T-helper 17 cell (primary cell): ENCODE results near the gene FRMD4A. TPM values are rescaled to one million over a fixed set of nuclear protein-coding genes. Genes with fewer than 3 reads are reported as not detected.
A peak's percentile ranks its signal among the peaks of the same experiment; 100 is the strongest.
"Not testable (repeated sequence)": the region's sequence is repeated elsewhere in the genome, so short reads cannot be mapped to it uniquely, and the experiment has no call there.

Source experiments
- ATAC-seq: fragments of 150-1000 bp; cut with Tn5 transposase; 2 replicates; pipeline ENCODE4 v1.10.0; 2021; ENCODE audit warnings: mild to moderate bottlenecking, moderate library complexity
- DNase-seq, 3 donors: peaks; one replicate each; pipeline versions ENCODE4 v3.0.0 to v3.0.0-alpha.2; 2020 to 2021
- H3K9me3 ChIP-seq: one replicate; pipeline ENCODE4 v1.7.0; 2013; ENCODE audit warnings: low read length, mild to moderate bottlenecking; ENCODE audit not compliant: control insufficient read depth, poor library complexity, severe bottlenecking
- H3K27ac Mint-ChIP-seq: one replicate; pipeline ENCODE4 v1.8.0; 2022; ENCODE audit warnings: mild to moderate bottlenecking, moderate library complexity, mixed read lengths
- H3K27me3 Mint-ChIP-seq: one replicate; pipeline ENCODE4 v1.8.0; 2022; ENCODE audit warnings: mixed read lengths
- H3K36me3 Mint-ChIP-seq: one replicate; pipeline ENCODE4 v1.8.0; 2022; ENCODE audit warnings: low read depth, mixed read lengths
- H3K4me1 Mint-ChIP-seq: one replicate; pipeline ENCODE4 v1.8.0; 2022; ENCODE audit warnings: mild to moderate bottlenecking, mixed read lengths
- H3K4me3 Mint-ChIP-seq: one replicate; pipeline ENCODE4 v1.8.0; 2022; ENCODE audit warnings: mild to moderate bottlenecking, moderate library complexity, mixed read lengths
- total RNA-seq, 4 donors: library from RNA in 2 of 4; stranded (reverse) in 2 of 4; gene quantifications; one replicate each; pipeline ENCODE4 v1.2.3 and lab custom pipeline; 2022 to 2026

Gene FRMD4A
- total RNA-seq, 2 donors from 2014 or later, result 1.3 to 2.7 TPM

GRCh38 chr10:13790196-13790595 is 540.5 kb downstream of the FRMD4A start:
- no peaks in the 10 kb centered on the region for H3K36me3 Mint-ChIP-seq
- H3K27me3 Mint-ChIP-seq, result no peaks in the 10 kb centered on the region
- H3K4me3 Mint-ChIP-seq, result no peak overlapping the region
- ATAC-seq (no peak), DNase-seq (no peak)
- peaks cover 20% of the 10 kb centered on the region for H3K4me1 Mint-ChIP-seq
- H3K9me3 ChIP-seq, result no peaks in the 10 kb centered on the region
- H3K27ac Mint-ChIP-seq, result no peak overlapping the region

GRCh38 chr10:13789448-13789829 is 541.3 kb downstream of the FRMD4A start:
- Mint-ChIP-seq H3K27me3 (no peaks in the 10 kb centered on the region), H3K4me1 (peaks cover 16% of the 10 kb centered on the region), H3K4me3 (peak overlapping the region; percentile 64), H3K27ac (no peak overlapping the region), H3K36me3 (no peaks in the 10 kb centered on the region)
- no peaks in the 10 kb centered on the region for H3K9me3 ChIP-seq
- ATAC-seq, result no peak
- DNase-seq, result no peak

GRCh38 chr10:13788711-13789447 is 541.8 kb downstream of the FRMD4A start:
- Mint-ChIP-seq H3K4me1 (peaks cover 21% of the 10 kb centered on the region), H3K27me3 (no peaks in the 10 kb centered on the region), H3K36me3 (no peaks in the 10 kb centered on the region), H3K4me3 (peak overlapping the region; percentile 64), H3K27ac (no peak overlapping the region)
- DNase-seq (no peak), ATAC-seq (no peak)
- H3K9me3 ChIP-seq, result no peaks in the 10 kb centered on the region

GRCh38 chr10:13788320-13788600 is 542.5 kb downstream of the FRMD4A start:
- Mint-ChIP-seq H3K27ac (no peak overlapping the region), H3K36me3 (no peaks in the 10 kb centered on the region), H3K27me3 (no peaks in the 10 kb centered on the region), H3K4me3 (peak overlapping the region; percentile 64), H3K4me1 (peaks cover 22% of the 10 kb centered on the region)
- no peak for DNase-seq
- no peaks in the 10 kb centered on the region for H3K9me3 ChIP-seq
- ATAC-seq, result no peak

GRCh38 chr10:13787015-13787421 is 543.7 kb downstream of the FRMD4A start:
- no peaks in the 10 kb centered on the region for H3K36me3 Mint-ChIP-seq
- peak overlapping the region; percentile 82 for H3K4me3 Mint-ChIP-seq
- DNase-seq (peak; percentile 58 to 76 (median 69)), ATAC-seq (peak; percentile 92)
- no peaks in the 10 kb centered on the region for H3K9me3 ChIP-seq
- no peak overlapping the region for H3K27ac Mint-ChIP-seq
- peaks cover 18% of the 10 kb centered on the region for H3K4me1 Mint-ChIP-seq
- H3K27me3 Mint-ChIP-seq, result no peaks in the 10 kb centered on the region

- Mint-ChIP-seq H3K4me1 (peaks cover 20% of the 10 kb centered on the region), H3K36me3 (no peaks in the 10 kb centered on the region), H3K4me3 (no peak overlapping the region), H3K27ac (no peak overlapping the region), H3K27me3 (no peaks in the 10 kb centered on the region)
- peak in 1 of 3 donors; percentile 26 for DNase-seq
- ATAC-seq, result peak; percentile 49
- no peaks in the 10 kb centered on the region for H3K9me3 ChIP-seq
Measured at GRCh38 chr10:13784067-13784466, 546.7 kb downstream of the FRMD4A start.

GRCh38 chr10:13779748-13780147 is 551.0 kb downstream of the FRMD4A start:
- H3K27me3 Mint-ChIP-seq, result peaks cover 16% of the 10 kb centered on the region

GRCh38 chr10:13778693-13778960 is 552.1 kb downstream of the FRMD4A start:
- H3K4me1 Mint-ChIP-seq, DNase-seq, H3K36me3 Mint-ChIP-seq, H3K9me3 ChIP-seq, H3K4me3 Mint-ChIP-seq, H3K27ac Mint-ChIP-seq, ATAC-seq: not testable (repeated sequence)
- H3K27me3 Mint-ChIP-seq, result peaks cover 28% of the 10 kb centered on the region

More at GRCh38 chr10:13779748-13780147, 551.0 kb downstream of the FRMD4A start:
- ATAC-seq (no peak), DNase-seq (no peak)
- Mint-ChIP-seq H3K4me3 (no peak overlapping the region), H3K27ac (peak overlapping the region; percentile 21), H3K36me3 (peaks cover 3% of the 10 kb centered on the region), H3K4me1 (peaks cover 12% of the 10 kb centered on the region)
- no peaks in the 10 kb centered on the region for H3K9me3 ChIP-seq

- ATAC-seq (no peak), DNase-seq (no peak)
- Mint-ChIP-seq H3K27ac (no peak overlapping the region), H3K4me3 (no peak overlapping the region), H3K36me3 (peaks cover 3% of the 10 kb centered on the region), H3K4me1 (peaks cover 3% of the 10 kb centered on the region), H3K27me3 (peaks cover 34% of the 10 kb centered on the region)
- no peaks in the 10 kb centered on the region for H3K9me3 ChIP-seq
Measured at GRCh38 chr10:13776861-13777311, 553.8 kb downstream of the FRMD4A start.

- Mint-ChIP-seq H3K4me3 (no peak overlapping the region), H3K36me3 (peaks cover 3% of the 10 kb centered on the region), H3K27me3 (peaks cover 40% of the 10 kb centered on the region), H3K27ac (no peak overlapping the region), H3K4me1 (no peaks in the 10 kb centered on the region)
- ATAC-seq (no peak), DNase-seq (no peak)
- H3K9me3 ChIP-seq, result no peaks in the 10 kb centered on the region
Measured at GRCh38 chr10:13775786-13776775, 554.6 kb downstream of the FRMD4A start.

- Mint-ChIP-seq H3K36me3 (peaks cover 4% of the 10 kb centered on the region), H3K4me1 (peaks cover 2% of the 10 kb centered on the region), H3K27ac (peak overlapping the region; percentile 41), H3K27me3 (peaks cover 53% of the 10 kb centered on the region), H3K4me3 (no peak overlapping the region)
- no peaks in the 10 kb centered on the region for H3K9me3 ChIP-seq
- ATAC-seq (no peak), DNase-seq (no peak)
Measured at GRCh38 chr10:13774303-13774893, 556.3 kb downstream of the FRMD4A start.

GRCh38 chr10:13773496-13774170 is 557.1 kb downstream of the FRMD4A start:
- H3K36me3 Mint-ChIP-seq, result peaks cover 4% of the 10 kb centered on the region

GRCh38 chr10:13773043-13773442 is 557.7 kb downstream of the FRMD4A start:
- Mint-ChIP-seq H3K4me1 (peaks cover 2% of the 10 kb centered on the region), H3K4me3 (no peak overlapping the region), H3K27me3 (peaks cover 56% of the 10 kb centered on the region), H3K27ac (no peak overlapping the region), H3K36me3 (peaks cover 4% of the 10 kb centered on the region)
- no peak for ATAC-seq
- DNase-seq, result no peak
- no peaks in the 10 kb centered on the region for H3K9me3 ChIP-seq

More at GRCh38 chr10:13773496-13774170, 557.1 kb downstream of the FRMD4A start:
- no peak for ATAC-seq
- Mint-ChIP-seq H3K4me3 (no peak overlapping the region), H3K27me3 (peaks cover 53% of the 10 kb centered on the region), H3K27ac (peak overlapping the region; percentile 41), H3K4me1 (peaks cover 2% of the 10 kb centered on the region)
- DNase-seq, result no peak
- no peaks in the 10 kb centered on the region for H3K9me3 ChIP-seq
